BE2C (cell line): ENCODE data around the gene MAN1B1.

Experiments used
- DNase-seq: peaks from one replicate; pipeline ENCODE4 v3.0.0-alpha.2; 2020
- H3K27me3 ChIP-seq: fragments of 250-450 bp; sonication (Bioruptor Pico); 2 replicates; pipeline ENCODE4 v1.5.1; 2020; ENCODE audit warnings: mild to moderate bottlenecking
- H3K36me3 ChIP-seq: fragments of 250-450 bp; sonication (Bioruptor Pico); 2 replicates; pipeline ENCODE4 v1.5.1; 2020; ENCODE audit warnings: mild to moderate bottlenecking
- H3K4me1 ChIP-seq: fragments of 250-450 bp; sonication (Bioruptor Pico); 2 replicates; pipeline ENCODE4 v1.5.1; 2020
- H3K4me3 ChIP-seq: 2 replicates; pipeline ENCODE4 v1.5.1; 2011; ENCODE audit warnings: low read depth, low read length
- H3K9me3 ChIP-seq: fragments of 250-450 bp; sonication (Bioruptor Pico); 2 replicates; pipeline ENCODE4 v1.5.1; 2020
- TF ChIP-seq, protein P1 (sequence below): IDR thresholded peaks from 2 replicates; pipeline ENCODE4 v1.5.1; 2012; ENCODE audit warnings: mild to moderate bottlenecking, low read depth, low read length

MAN1B1 gene

DNA sequence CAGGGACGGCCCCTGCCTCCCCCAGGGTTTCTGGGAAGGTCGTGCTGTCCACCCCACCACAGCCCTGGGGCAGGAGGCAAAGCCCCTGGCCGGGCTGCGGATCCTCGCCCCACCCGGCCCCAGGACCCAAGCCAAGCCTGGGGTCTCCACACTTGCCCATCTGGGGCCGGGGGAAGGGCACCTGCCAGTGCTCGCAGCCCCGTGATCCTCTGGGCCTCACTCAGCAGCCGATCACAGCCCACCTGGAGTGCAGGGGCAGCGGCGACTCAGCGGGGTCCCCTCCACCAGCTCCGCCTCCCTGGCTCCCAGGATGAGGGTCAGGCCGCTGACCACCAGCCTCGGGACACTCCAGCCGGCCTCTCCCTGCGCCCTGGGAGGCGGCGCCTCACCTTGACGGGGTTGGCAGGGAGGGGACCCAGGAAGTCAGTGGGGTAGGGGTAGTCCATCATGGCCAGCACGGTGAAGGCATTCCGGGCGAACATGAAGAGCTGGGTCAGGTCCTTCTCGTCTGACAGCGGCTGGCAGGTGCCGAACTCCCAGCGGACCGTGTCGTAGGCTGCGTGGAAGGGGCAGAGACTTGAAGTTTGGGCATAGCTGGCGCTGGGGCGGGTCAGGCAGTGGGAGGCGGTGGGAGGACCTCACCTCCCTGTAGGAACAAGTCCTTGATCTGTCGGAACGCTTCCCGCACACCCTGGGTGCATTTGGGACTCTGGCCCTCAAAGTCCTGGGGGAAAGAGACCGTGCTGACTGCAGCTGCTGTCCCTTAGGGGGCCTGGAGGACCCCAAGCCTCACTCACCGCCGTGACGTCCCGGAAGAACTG lies 26.0 kb downstream of the MAN1B1 start:
- peaks cover 41% of the 10 kb centered on the region for H3K36me3 ChIP-seq
- H3K27me3 ChIP-seq: no peaks in the 10 kb centered on the region
- DNase-seq: no peak
- H3K4me3 ChIP-seq: no peak overlapping the region
- TF ChIP-seq, protein P1, sequence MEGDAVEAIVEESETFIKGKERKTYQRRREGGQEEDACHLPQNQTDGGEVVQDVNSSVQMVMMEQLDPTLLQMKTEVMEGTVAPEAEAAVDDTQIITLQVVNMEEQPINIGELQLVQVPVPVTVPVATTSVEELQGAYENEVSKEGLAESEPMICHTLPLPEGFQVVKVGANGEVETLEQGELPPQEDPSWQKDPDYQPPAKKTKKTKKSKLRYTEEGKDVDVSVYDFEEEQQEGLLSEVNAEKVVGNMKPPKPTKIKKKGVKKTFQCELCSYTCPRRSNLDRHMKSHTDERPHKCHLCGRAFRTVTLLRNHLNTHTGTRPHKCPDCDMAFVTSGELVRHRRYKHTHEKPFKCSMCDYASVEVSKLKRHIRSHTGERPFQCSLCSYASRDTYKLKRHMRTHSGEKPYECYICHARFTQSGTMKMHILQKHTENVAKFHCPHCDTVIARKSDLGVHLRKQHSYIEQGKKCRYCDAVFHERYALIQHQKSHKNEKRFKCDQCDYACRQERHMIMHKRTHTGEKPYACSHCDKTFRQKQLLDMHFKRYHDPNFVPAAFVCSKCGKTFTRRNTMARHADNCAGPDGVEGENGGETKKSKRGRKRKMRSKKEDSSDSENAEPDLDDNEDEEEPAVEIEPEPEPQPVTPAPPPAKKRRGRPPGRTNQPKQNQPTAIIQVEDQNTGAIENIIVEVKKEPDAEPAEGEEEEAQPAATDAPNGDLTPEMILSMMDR: no peak
- H3K9me3 ChIP-seq: no peaks in the 10 kb centered on the region
- H3K4me1 ChIP-seq: 0 out of 2 replicates have a peak, but pooled peaks cover 4% of the 10 kb centered on the region

DNA sequence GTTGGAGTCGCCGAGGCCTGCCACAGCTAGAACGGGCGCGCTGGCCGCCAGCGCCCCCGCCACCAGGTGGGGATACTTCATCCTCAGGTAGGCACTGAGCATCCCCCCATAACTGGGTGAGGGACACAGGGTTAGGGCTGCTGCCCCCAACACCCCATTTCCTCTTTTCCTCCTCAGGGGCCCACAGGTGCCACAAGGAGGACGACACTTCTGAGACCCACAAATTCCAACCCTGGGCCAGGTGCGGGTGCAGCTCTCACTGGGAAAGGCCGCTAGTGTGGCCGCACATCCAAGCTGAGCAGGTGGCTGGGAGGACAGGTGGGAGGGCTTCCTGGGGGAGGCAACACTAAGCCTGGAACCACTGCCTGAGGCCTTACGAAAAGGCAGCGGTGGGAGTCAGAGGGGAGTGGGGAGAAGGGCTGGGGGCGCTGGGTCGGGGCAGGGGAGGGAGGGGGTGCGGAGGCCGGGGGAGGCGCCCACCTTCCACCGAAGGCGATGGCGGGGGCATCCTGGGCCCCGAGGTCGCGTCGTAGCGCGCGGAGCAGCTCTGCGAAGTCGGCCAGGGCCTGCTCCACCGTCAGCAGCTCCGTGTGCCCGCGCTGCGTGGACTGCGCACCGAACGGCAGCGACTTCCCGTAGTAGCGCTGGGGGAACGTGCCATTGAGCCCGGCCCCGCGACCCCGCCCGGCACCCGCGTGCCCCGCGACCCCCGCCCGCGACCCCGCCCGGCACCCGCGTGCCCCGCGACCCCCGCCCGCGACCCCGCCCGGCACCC lies 26.8 kb downstream of the MAN1B1 start:
- Histone ChIP-seq H3K36me3 (peaks cover 34% of the 10 kb centered on the region), H3K4me1 (0 out of 2 replicates have a peak, but pooled peaks cover 4% of the 10 kb centered on the region), H3K27me3 (no peaks in the 10 kb centered on the region), H3K4me3 (peak overlapping the region; percentile 32), H3K9me3 (no peaks in the 10 kb centered on the region)
- DNase-seq: no peak
- TF ChIP-seq, protein P1: no peak

DNA sequence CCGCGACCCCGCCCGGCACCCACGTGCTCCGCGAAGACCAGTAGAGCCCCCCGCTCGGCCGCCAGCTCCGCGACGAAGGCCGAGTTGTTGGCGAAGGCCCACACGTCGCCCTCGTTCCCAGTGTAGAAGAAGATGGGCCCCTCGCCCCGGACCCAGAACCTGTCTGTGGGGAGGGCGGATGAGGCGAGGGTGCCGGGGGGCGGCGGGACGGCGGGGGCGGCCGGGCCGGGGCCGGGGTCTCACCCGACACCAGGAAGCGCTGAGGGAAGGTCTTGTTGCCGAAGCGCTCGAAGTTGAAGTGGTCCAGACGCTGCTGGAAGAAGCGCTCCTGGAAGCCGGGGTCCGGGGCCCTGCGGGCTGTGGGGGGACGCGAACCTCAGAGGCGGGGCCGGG lies 27.4 kb downstream of the MAN1B1 start:
- Histone ChIP-seq H3K4me1 (0 out of 2 replicates have a peak, but pooled peaks cover 4% of the 10 kb centered on the region), H3K4me3 (peak overlapping the region; percentile 54), H3K27me3 (no peaks in the 10 kb centered on the region), H3K36me3 (peaks cover 27% of the 10 kb centered on the region), H3K9me3 (no peaks in the 10 kb centered on the region)
- TF ChIP-seq, protein P1: no peak
- no peak for DNase-seq

DNA sequence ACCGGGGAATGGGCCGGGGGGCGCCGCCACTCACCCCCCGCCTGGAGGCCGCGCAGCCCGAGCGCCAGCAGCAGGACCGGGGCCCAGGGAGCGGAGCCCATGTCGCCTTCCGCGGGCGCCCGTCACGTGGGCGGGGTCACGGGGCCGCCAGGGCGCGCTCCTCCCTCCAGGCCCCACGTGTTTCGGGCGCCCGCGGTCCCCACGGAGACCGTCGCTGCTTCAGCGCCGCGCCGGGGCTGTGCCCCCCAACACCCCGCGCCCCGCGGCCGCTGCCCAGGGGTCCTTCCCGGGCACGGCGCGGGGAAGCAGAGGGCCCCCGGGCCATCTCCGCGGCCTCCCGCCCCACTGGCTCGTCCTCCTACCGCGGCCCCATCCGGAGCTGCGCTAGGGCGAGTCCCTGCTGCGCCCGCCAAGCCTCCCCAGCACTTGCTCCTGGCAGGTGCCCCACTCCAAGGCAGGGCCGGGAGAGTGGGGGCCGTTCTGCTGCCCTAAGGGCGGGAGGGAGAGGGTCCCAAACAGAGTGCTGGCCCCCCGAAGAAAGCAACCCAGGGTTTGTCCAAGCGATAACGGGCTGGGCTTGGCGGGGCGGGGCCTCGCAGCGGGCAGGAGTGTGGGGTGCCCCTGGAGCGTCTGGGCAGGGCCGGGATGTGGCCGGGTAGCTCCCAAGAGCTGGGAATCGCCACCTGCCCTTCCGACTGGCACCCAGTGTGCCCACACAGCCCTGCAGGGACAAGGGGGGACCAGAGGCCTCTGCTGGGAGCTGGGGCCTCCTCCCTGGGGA lies 28.0 kb downstream of the MAN1B1 start, which contains the start of gene DPP7:
Gene DPP7, minus strand, starts transcription at position 121 of the 781 bp plus-strand sequence. Its CDS starts 20 bp downstream, at position 101.
- Histone ChIP-seq H3K4me1 (0 out of 2 replicates have a peak, but pooled peaks cover 4% of the 10 kb centered on the region), H3K9me3 (no peaks in the 10 kb centered on the region), H3K36me3 (peaks cover 24% of the 10 kb centered on the region), H3K4me3 (peak within 1 kb of the TSS; percentile 54), H3K27me3 (no peaks in the 10 kb centered on the region)
- TF ChIP-seq, protein P1: no peak
- peak; percentile 79 for DNase-seq

DNA sequence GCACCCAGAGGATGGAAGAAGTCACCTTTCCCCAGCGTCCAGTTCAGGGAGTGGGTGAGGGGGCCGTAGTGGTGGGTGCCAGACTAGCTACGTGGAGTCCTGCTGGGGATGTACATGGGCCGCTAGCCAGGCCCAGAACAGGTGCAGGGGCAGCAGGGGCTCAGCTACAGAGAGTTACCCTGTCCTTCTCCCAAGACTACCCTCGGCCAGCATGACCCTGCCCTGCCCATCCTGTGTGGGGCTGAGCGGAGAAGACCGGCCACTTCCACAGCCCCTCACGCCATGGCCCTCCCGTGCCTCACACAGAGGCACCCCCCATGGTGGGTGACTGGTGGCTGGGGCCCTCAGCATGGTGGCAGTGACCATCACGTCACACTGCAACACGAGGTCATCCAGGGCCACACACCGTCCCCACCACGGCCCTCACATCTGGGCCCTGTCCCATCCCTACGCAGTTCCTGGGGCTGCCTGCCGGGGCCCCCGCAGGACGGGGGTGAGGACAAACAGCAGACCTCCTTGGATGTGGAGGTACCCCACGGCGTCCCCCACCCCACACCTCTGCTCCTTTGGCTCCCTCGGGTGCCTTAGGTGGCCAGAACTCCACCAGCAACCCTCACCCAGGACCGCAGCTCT lies 28.7 kb downstream of the MAN1B1 start:
- H3K4me1 ChIP-seq: 0 out of 2 replicates have a peak, but pooled peaks cover 4% of the 10 kb centered on the region
- no peaks in the 10 kb centered on the region for H3K27me3 ChIP-seq
- H3K4me3 ChIP-seq: peak overlapping the region; percentile 54
- H3K9me3 ChIP-seq: no peaks in the 10 kb centered on the region
- TF ChIP-seq, protein P1: no peak
- DNase-seq: no peak
- H3K36me3 ChIP-seq: peaks cover 20% of the 10 kb centered on the region
